GM23338 (cell line): ENCODE results near the gene UQCRC2. TPM values are rescaled to one million over a fixed set of nuclear protein-coding genes. Genes with fewer than 3 reads are reported as not detected.

ENCODE experiments used
- ATAC-seq: fragments of 200-7000 bp; cut with Tn5 transposase; 3 replicates; pipeline ENCODE4 v1.9.1; 2020
- DNase-seq: peaks from one replicate; pipeline ENCODE4 v3.0.0-alpha.2; 2015; ENCODE audit warnings: low spot score
- H2AFZ ChIP-seq: fragments of 200-600 bp; sonication (generic); 2 replicates; pipeline ENCODE4 v1.8.0; 2016; ENCODE audit warnings: antibody characterized with exemption, mild to moderate bottlenecking, moderate library complexity
- H3F3A ChIP-seq: fragments of 200-600 bp; sonication (generic); replicated peaks from 2 replicates; pipeline ENCODE4 v1.8.0; 2017; ENCODE audit warnings: antibody characterized with exemption, mixed run types, low read depth
- H3K27ac ChIP-seq: fragments of 200-600 bp; sonication (generic); 2 replicates; pipeline ENCODE4 v1.6.1; 2016; ENCODE audit warnings: low read depth
- H3K27me3 ChIP-seq: fragments of 200-600 bp; sonication (generic); 2 replicates; pipeline ENCODE4 v1.8.0; 2016; ENCODE audit warnings: mild to moderate bottlenecking, mixed run types, moderate library complexity; ENCODE audit not compliant: insufficient read depth
- H3K36me3 ChIP-seq: fragments of 200-600 bp; sonication (generic); 2 replicates; pipeline ENCODE4 v1.8.0; 2016; ENCODE audit warnings: mild to moderate bottlenecking; ENCODE audit not compliant: insufficient read depth
- H3K4me1 ChIP-seq: fragments of 200-600 bp; sonication (generic); 2 replicates; pipeline ENCODE4 v1.8.0; 2016; ENCODE audit warnings: mild to moderate bottlenecking, moderate library complexity; ENCODE audit not compliant: insufficient read depth
- H3K4me2 ChIP-seq: fragments of 200-600 bp; sonication (generic); 2 replicates; pipeline ENCODE4 v1.7.1; 2017; ENCODE audit warnings: mixed run types
- H3K4me3 ChIP-seq: fragments of 200-600 bp; sonication (generic); 2 replicates; pipeline ENCODE4 v1.6.1; 2016; ENCODE audit warnings: mixed run types
- H3K79me2 ChIP-seq: fragments of 200-600 bp; sonication (generic); replicated peaks from 2 replicates; pipeline ENCODE4 v1.8.0; 2017; ENCODE audit warnings: mild to moderate bottlenecking; ENCODE audit not compliant: insufficient read depth
- H3K9me2 ChIP-seq: fragments of 200-600 bp; sonication (generic); 2 replicates; pipeline ENCODE4 v1.8.0; 2017; ENCODE audit not compliant: insufficient read depth
- H4K20me1 ChIP-seq: fragments of 200-600 bp; sonication (generic); replicated peaks from 2 replicates; pipeline ENCODE4 v1.8.0; 2017; ENCODE audit warnings: mild to moderate bottlenecking; ENCODE audit not compliant: insufficient read depth
- H3K27ac Mint-ChIP-seq: 2 replicates; pipeline ENCODE4 v1.8.0; 2020; ENCODE audit warnings: inconsistent platforms, mild to moderate bottlenecking, moderate library complexity, mixed read lengths
- H3K27me3 Mint-ChIP-seq: 3 replicates; pipeline ENCODE4 v1.8.0; 2022; ENCODE audit warnings: low read depth, mild to moderate bottlenecking, moderate library complexity, mixed read lengths, inconsistent platforms; ENCODE audit not compliant: insufficient read depth, poor library complexity
- H3K36me3 Mint-ChIP-seq: 3 replicates; pipeline ENCODE4 v1.8.0; 2021; ENCODE audit warnings: low read depth, mild to moderate bottlenecking, inconsistent platforms, moderate library complexity, mixed read lengths
- H3K4me1 Mint-ChIP-seq: 3 replicates; pipeline ENCODE4 v1.8.0; 2020; ENCODE audit warnings: mild to moderate bottlenecking, inconsistent platforms, mixed read lengths
- H3K4me3 Mint-ChIP-seq: 3 replicates; pipeline ENCODE4 v1.8.0; 2021; ENCODE audit warnings: moderate library complexity, mild to moderate bottlenecking, inconsistent platforms, mixed read lengths
- H3K9me3 Mint-ChIP-seq: 3 replicates; pipeline ENCODE4 v1.8.0; 2020; ENCODE audit warnings: moderate library complexity, mild to moderate bottlenecking, inconsistent platforms, mixed read lengths
- CREB1 ChIP-seq: fragments of 250-450 bp; sonication (Bioruptor Pico); IDR thresholded peaks from 2 replicates; pipeline ENCODE4 v1.5.0; 2020; ENCODE audit warnings: low read depth, mild to moderate bottlenecking, moderate library complexity
- EZH2 ChIP-seq: fragments of 200-600 bp; sonication (generic); IDR thresholded peaks from one replicate; pipeline ENCODE4 v1.8.0; 2017; ENCODE audit warnings: antibody characterized with exemption, mild to moderate bottlenecking, low read depth; ENCODE audit not compliant: unreplicated experiment
- JUNB ChIP-seq: IDR thresholded peaks from one replicate; pipeline ENCODE4 v1.6.1; 2016; ENCODE audit warnings: antibody characterized with exemption; ENCODE audit not compliant: unreplicated experiment
- REST ChIP-seq: IDR thresholded peaks from one replicate; pipeline ENCODE4 v1.6.1; 2018; ENCODE audit warnings: antibody characterized with exemption; ENCODE audit not compliant: unreplicated experiment
- ZNF114 ChIP-seq: fragments of 250-450 bp; sonication (Bioruptor Pico); IDR thresholded peaks from 2 replicates; pipeline ENCODE4 v1.5.0; 2020; ENCODE audit warnings: mild to moderate bottlenecking, moderate library complexity
- ZNF331 ChIP-seq: fragments of 250-450 bp; sonication (Bioruptor Pico); IDR thresholded peaks from 2 replicates; pipeline ENCODE4 v1.5.0; 2020; ENCODE audit warnings: low read depth, mild to moderate bottlenecking, moderate library complexity
- polyA plus RNA-seq: library from polyadenylated mRNA; unstranded; fragments of >200 nt; fragmentation: Nextera tagmentation; extraction: Ambion mirVana; gene quantifications from 2 replicates; pipeline ENCODE4 v1.2.1, GENCODE V29; 2016
- total RNA-seq: library from RNA; depleted of rRNA; stranded (reverse); fragments of >200 nt; shearing (Covaris generic); gene quantifications from 2 replicates; pipeline ENCODE4 v1.2.3, GENCODE V29; 2014
- TF ChIP-seq, protein P1 (sequence below): IDR thresholded peaks from 2 replicates; pipeline ENCODE4 v1.6.1; 2016; ENCODE audit warnings: antibody characterized with exemption
- TF ChIP-seq, protein P2 (sequence below), 2 experiments: fragments of 200-600 bp in 1 of 2; sonication (generic) in 1 of 2; conservative IDR thresholded peaks; 2 replicates each; pipeline versions ENCODE4 v1.5.1 to v1.6.1; 2016 to 2017; ENCODE audit warnings: antibody characterized with exemption in 2 of 2, low read depth in 2 of 2, mild to moderate bottlenecking in 2 of 2, moderate library complexity in 1 of 2

Gene UQCRC2
- total and polyA plus RNA-seq, 2 experiments from 2014 or later, result 88.0 to 122 TPM

DNA sequence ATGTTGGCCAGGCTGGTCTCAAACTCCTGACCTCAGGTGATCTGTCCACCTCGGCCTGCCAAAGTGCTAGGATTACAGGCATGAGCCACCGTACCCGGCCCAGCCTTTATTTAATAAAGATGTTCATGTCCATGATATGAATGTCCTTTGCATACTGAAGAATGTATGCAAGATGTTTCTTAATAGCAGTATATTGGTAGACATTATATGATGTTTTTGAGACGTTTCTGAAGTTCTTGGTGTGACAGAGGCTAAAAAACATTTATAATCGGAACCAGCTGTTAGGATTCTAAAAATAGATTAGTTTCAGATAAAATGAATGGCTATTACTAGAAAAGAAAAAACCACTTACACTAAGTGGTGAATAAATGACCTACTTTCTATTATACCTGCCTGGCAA is 36.0 kb downstream of the UQCRC2 start:
- Histone ChIP-seq H3K4me1 (peaks cover 8% of the 10 kb centered on the region), H3K27me3 (no peaks in the 10 kb centered on the region), H4K20me1 (0 out of 2 replicates have a peak, but pooled peaks cover 4% of the 10 kb centered on the region), H3K36me3 (peaks cover 8% of the 10 kb centered on the region; the same call in 1 of the 2 replicates), H3F3A (no peaks in the 10 kb centered on the region), H3K9me2 (no peaks in the 10 kb centered on the region), H2AFZ (no peak overlapping the region), H3K79me2 (no peaks in the 10 kb centered on the region), H3K4me2 (no peak overlapping the region), H3K27ac (no peak overlapping the region), H3K4me3 (no peak overlapping the region)
- Mint-ChIP-seq H3K9me3 (no peaks in the 10 kb centered on the region), H3K27ac (no peak overlapping the region), H3K27me3 (peaks cover 5% of the 10 kb centered on the region), H3K4me1 (peaks cover 12% of the 10 kb centered on the region), H3K4me3 (no peak overlapping the region), H3K36me3 (peaks cover 4% of the 10 kb centered on the region; the same call in 2 of the 3 replicates)
- TF ChIP-seq, protein P1, sequence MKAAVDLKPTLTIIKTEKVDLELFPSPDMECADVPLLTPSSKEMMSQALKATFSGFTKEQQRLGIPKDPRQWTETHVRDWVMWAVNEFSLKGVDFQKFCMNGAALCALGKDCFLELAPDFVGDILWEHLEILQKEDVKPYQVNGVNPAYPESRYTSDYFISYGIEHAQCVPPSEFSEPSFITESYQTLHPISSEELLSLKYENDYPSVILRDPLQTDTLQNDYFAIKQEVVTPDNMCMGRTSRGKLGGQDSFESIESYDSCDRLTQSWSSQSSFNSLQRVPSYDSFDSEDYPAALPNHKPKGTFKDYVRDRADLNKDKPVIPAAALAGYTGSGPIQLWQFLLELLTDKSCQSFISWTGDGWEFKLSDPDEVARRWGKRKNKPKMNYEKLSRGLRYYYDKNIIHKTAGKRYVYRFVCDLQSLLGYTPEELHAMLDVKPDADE, result no peak
- TF ChIP-seq CREB1, result no peak
- no peak for TF ChIP-seq JUNB
- ATAC-seq, result no peak
- DNase-seq, result no peak

DNA sequence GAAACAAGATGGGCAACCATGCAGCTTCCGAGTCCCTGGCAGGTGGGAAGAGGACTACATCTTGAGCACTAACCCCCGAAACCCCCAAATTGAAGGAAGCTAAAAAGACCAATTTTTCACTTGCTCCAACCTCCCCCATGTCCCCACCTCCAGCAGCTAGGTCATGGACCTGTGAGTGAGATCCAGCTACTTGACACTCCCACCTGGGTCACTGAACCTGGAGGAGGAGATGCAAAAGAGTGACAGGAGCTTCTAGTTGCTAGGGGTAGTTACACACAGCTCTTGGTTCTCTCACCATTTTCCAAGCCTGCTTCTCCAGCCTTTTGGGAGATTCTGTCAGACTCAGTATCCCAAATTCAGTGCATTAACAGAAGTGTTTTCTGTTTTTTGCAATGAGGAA is 36.6 kb downstream of the UQCRC2 start:
- 0 out of 2 replicates have a peak, but pooled peaks cover 4% of the 10 kb centered on the region for H4K20me1 ChIP-seq
- H3K4me3 ChIP-seq, result no peak overlapping the region
- no peaks in the 10 kb centered on the region for H3K79me2 ChIP-seq
- no peaks in the 10 kb centered on the region for H3F3A ChIP-seq
- no peaks in the 10 kb centered on the region for H3K9me2 ChIP-seq
- Mint-ChIP-seq H3K4me1 (peaks cover 12% of the 10 kb centered on the region), H3K27me3 (peaks cover 5% of the 10 kb centered on the region), H3K9me3 (no peaks in the 10 kb centered on the region), H3K36me3 (peaks cover 1% of the 10 kb centered on the region; the same call in 2 of the 3 replicates), H3K4me3 (no peak overlapping the region), H3K27ac (no peak overlapping the region)
- no peak overlapping the region for H3K27ac ChIP-seq
- DNase-seq, result no peak
- H3K36me3 ChIP-seq, result peaks cover 4% of the 10 kb centered on the region; the same call in 1 of the 2 replicates
- peaks cover 8% of the 10 kb centered on the region for H3K4me1 ChIP-seq
- H2AFZ ChIP-seq, result no peak overlapping the region
- no peaks in the 10 kb centered on the region for H3K27me3 ChIP-seq
- no peak for ATAC-seq
- H3K4me2 ChIP-seq, result no peak overlapping the region
- TF ChIP-seq REST, result no peak
- TF ChIP-seq ZNF331 (CRISPR knock-in tag), result no peak
- TF ChIP-seq ZNF114 (CRISPR knock-in tag), result no peak
- TF ChIP-seq EZH2, result no peak
- TF ChIP-seq, protein P1, result no peak
- no peak for TF ChIP-seq JUNB
- TF ChIP-seq, protein P2, sequence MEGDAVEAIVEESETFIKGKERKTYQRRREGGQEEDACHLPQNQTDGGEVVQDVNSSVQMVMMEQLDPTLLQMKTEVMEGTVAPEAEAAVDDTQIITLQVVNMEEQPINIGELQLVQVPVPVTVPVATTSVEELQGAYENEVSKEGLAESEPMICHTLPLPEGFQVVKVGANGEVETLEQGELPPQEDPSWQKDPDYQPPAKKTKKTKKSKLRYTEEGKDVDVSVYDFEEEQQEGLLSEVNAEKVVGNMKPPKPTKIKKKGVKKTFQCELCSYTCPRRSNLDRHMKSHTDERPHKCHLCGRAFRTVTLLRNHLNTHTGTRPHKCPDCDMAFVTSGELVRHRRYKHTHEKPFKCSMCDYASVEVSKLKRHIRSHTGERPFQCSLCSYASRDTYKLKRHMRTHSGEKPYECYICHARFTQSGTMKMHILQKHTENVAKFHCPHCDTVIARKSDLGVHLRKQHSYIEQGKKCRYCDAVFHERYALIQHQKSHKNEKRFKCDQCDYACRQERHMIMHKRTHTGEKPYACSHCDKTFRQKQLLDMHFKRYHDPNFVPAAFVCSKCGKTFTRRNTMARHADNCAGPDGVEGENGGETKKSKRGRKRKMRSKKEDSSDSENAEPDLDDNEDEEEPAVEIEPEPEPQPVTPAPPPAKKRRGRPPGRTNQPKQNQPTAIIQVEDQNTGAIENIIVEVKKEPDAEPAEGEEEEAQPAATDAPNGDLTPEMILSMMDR (conservative IDR thresholded peaks at IDR 0.05; ENCODE audit: low read depth in 2 of 2), result no peak
